Measurements from ENCODE around the gene EPB41. TPM values are rescaled to one million over a fixed set of nuclear protein-coding genes. Genes with fewer than 3 reads are reported as not detected.

The EPB41 gene
- total RNA-seq, 1 experiment from 2014 or later, result 41.7 TPM

DNA sequence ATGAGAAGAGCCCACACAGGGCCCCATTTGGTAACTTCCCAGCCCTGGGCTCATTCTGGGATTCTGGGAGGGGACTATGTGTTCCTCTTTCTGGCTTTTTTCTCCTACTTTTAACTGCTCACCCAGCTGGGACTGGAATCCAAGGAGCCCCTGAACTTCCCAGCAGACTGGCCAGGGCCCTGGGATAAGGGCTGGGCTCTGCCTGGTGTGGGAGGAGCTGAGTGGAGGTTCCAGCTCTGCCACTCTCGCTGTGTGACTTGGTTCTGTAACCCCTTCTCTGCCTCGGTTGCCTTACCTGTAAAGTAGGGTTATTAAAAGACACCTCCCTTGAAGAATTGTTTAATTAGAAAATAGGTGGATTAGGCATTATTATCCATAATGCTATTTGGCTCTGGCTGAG, 19.6 kb upstream of the EPB41 start:
- Histone ChIP-seq H4K20me1 (ENCODE audit: insufficient read depth) (no peaks in the 10 kb centered on the region), H3K4me3 (replicated peaks in 1 of 2; ENCODE audit: low read depth in 1 of 2, low read length in 2 of 2) (no peak overlapping the region), H3K9ac (ENCODE audit: low read length) (no peak overlapping the region), H3K9me2 (ENCODE audit: insufficient read depth) (no peaks in the 10 kb centered on the region), H2AFZ (ENCODE audit: low read depth, low read length, poor library complexity, severe bottlenecking) (no peak overlapping the region), H3K27ac (ENCODE audit: low read depth, low read length) (no peak overlapping the region), H3K36me3 (ENCODE audit: control insufficient read depth in 1 of 2, insufficient read depth in 2 of 2, low read length in 2 of 2) (no peaks in the 10 kb centered on the region), H3K4me1 (ENCODE audit: control insufficient read depth in 1 of 2, insufficient read depth in 2 of 2, low read length in 2 of 2) (peaks cover 4 to 5% of the 10 kb centered on the region in 2 experiments; a peak in 2 of 4 replicates), H3K27me3 (ENCODE audit: insufficient read depth, low read length) (no peaks in the 10 kb centered on the region), H3K79me2 (ENCODE audit: insufficient read depth, low read length) (no peaks in the 10 kb centered on the region), H3K4me2 (ENCODE audit: low read length) (no peak overlapping the region), H3K9me3 (ENCODE audit: control insufficient read depth in 1 of 2, insufficient read depth in 1 of 2, low read depth in 1 of 2, low read length in 2 of 2) (no peaks in the 10 kb centered on the region)
- ATAC-seq (no peak), DNase-seq (ENCODE audit: low read depth, low spot score) (no peak)
- BruUV-seq (replicated peaks), result no TSS peak
- POLR2A ChIA-PET, result no interaction called here
- TF ChIP-seq SRF (IDR thresholded peaks at IDR 0.05; ENCODE audit: low read depth), result no peak
- TF ChIP-seq CBX3 (IDR thresholded peaks at IDR 0.05; ENCODE audit: low read depth), result no peak
- no peak for TF ChIP-seq EZH2 (IDR thresholded peaks at IDR 0.05)
- no peak for TF ChIP-seq CEBPB (IDR thresholded peaks at IDR 0.05; ENCODE audit: low read depth)
- TF ChIP-seq SP1 (IDR thresholded peaks at IDR 0.05; ENCODE audit: low read depth), result no peak
- TF ChIP-seq YY1 (IDR thresholded peaks at IDR 0.05; ENCODE audit: extremely low read depth, insufficient replicate concordance, low read depth, low read length), result no peak
- TF ChIP-seq POLR2AphosphoS5 (IDR thresholded peaks at IDR 0.05; ENCODE audit: low read depth, low read length), result no peak
- TF ChIP-seq FOSL1 (IDR thresholded peaks at IDR 0.05; ENCODE audit: low read depth), result no peak
- TF ChIP-seq TCF7L2 (IDR thresholded peaks at IDR 0.05; ENCODE audit: borderline replicate concordance, extremely low read depth, insufficient read depth, insufficient read length), result no peak
- no peak for TF ChIP-seq ATF3 (IDR thresholded peaks at IDR 0.05)
- TF ChIP-seq EGR1 (IDR thresholded peaks at IDR 0.05; ENCODE audit: low read depth), result no peak
- TF ChIP-seq, protein P1, sequence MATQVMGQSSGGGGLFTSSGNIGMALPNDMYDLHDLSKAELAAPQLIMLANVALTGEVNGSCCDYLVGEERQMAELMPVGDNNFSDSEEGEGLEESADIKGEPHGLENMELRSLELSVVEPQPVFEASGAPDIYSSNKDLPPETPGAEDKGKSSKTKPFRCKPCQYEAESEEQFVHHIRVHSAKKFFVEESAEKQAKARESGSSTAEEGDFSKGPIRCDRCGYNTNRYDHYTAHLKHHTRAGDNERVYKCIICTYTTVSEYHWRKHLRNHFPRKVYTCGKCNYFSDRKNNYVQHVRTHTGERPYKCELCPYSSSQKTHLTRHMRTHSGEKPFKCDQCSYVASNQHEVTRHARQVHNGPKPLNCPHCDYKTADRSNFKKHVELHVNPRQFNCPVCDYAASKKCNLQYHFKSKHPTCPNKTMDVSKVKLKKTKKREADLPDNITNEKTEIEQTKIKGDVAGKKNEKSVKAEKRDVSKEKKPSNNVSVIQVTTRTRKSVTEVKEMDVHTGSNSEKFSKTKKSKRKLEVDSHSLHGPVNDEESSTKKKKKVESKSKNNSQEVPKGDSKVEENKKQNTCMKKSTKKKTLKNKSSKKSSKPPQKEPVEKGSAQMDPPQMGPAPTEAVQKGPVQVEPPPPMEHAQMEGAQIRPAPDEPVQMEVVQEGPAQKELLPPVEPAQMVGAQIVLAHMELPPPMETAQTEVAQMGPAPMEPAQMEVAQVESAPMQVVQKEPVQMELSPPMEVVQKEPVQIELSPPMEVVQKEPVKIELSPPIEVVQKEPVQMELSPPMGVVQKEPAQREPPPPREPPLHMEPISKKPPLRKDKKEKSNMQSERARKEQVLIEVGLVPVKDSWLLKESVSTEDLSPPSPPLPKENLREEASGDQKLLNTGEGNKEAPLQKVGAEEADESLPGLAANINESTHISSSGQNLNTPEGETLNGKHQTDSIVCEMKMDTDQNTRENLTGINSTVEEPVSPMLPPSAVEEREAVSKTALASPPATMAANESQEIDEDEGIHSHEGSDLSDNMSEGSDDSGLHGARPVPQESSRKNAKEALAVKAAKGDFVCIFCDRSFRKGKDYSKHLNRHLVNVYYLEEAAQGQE (IDR thresholded peaks at IDR 0.05; ENCODE audit: low read depth), result no peak
- no peak for TF ChIP-seq ZFX (IDR thresholded peaks at IDR 0.05)
- TF ChIP-seq, protein P2, sequence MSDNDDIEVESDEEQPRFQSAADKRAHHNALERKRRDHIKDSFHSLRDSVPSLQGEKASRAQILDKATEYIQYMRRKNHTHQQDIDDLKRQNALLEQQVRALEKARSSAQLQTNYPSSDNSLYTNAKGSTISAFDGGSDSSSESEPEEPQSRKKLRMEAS (IDR thresholded peaks at IDR 0.05), result no peak
- TF ChIP-seq SIN3A (IDR thresholded peaks at IDR 0.05; ENCODE audit: low read depth), result no peak
- no peak for TF ChIP-seq POLR2A (IDR thresholded peaks at IDR 0.05; ENCODE audit: borderline replicate concordance, extremely low read depth, insufficient read depth, insufficient read length)
- TF ChIP-seq ZBTB33 (IDR thresholded peaks at IDR 0.05; ENCODE audit: extremely low read depth, insufficient replicate concordance, low read length), result no peak
- TF ChIP-seq ZNF274 (IDR thresholded peaks at IDR 0.05; ENCODE audit: low read depth, low read length), result no peak
- no peak for TF ChIP-seq JUND (IDR thresholded peaks at IDR 0.05)
- no peak for TF ChIP-seq ELF1 (IDR thresholded peaks at IDR 0.05; ENCODE audit: borderline replicate concordance, low read depth)
- intact Hi-C loops (cut with micrococcal nuclease), result no loop called here
- RAD21 ChIA-PET (ENCODE audit: low non-redundant PET in 1 of 2, low total read pairs in 2 of 2, uncharacterized antibody in 2 of 2, unreplicated experiment in 2 of 2), result no interaction called here
- CTCF ChIA-PET, result interaction anchor here (2.6 kb wide), 1 partner anchor 139 kb away, joined by 28 read pairs; no protein-coding TSS in a partner anchor
